SK-N-SH treated with all-trans-retinoic acid at 6 μM for 48 hours (cell line): ENCODE measurements around the gene KHK.

Source experiments
- ARNTL ChIP-seq: fragments of 450-650 bp; formaldehyde crosslinking; IDR thresholded peaks from 2 replicates; pipeline ENCODE4 v1.5.0; 2020; ENCODE audit warnings: low read depth, mild to moderate bottlenecking, moderate library complexity, borderline replicate concordance
- BACH2 ChIP-seq: fragments of 250-450 bp; sonication (Bioruptor Pico); IDR thresholded peaks from 2 replicates; pipeline ENCODE4 v1.9.0; 2021; ENCODE audit warnings: mild to moderate bottlenecking, borderline replicate concordance
- ESRRG ChIP-seq: fragments of 250-450 bp; sonication (Bioruptor Pico); IDR thresholded peaks from 2 replicates; pipeline ENCODE4 v1.6.1; 2021; ENCODE audit warnings: mild to moderate bottlenecking
- GLIS3 ChIP-seq: fragments of 250-450 bp; sonication (Bioruptor Pico); IDR thresholded peaks from 2 replicates; pipeline ENCODE4 v1.5.0; 2020; ENCODE audit warnings: mild to moderate bottlenecking, moderate library complexity
- SNAI2 ChIP-seq: fragments of 250-450 bp; sonication (Bioruptor Pico); IDR thresholded peaks from 2 replicates; pipeline ENCODE4 v1.5.0; 2020; ENCODE audit warnings: mild to moderate bottlenecking, moderate library complexity
- ZFP3 ChIP-seq: fragments of 250-450 bp; sonication (Bioruptor Pico); IDR thresholded peaks from 2 replicates; pipeline ENCODE4 v1.5.0; 2020; ENCODE audit warnings: mild to moderate bottlenecking, moderate library complexity
- ZFP30 ChIP-seq: fragments of 450-650 bp; formaldehyde crosslinking; IDR thresholded peaks from 2 replicates; pipeline ENCODE4 v1.5.0; 2022; ENCODE audit warnings: mild to moderate bottlenecking, moderate library complexity
- TF ChIP-seq, protein P1 (sequence below): fragments of 250-450 bp; sonication (Bioruptor Pico); IDR thresholded peaks from 2 replicates; pipeline ENCODE4 v1.5.1; 2020; ENCODE audit warnings: low read depth, mild to moderate bottlenecking, moderate library complexity
- TF ChIP-seq, protein P2 (sequence below): fragments of 250-450 bp; sonication (Bioruptor Pico); IDR thresholded peaks from 2 replicates; pipeline ENCODE4 v1.5.1; 2021; ENCODE audit warnings: mild to moderate bottlenecking, moderate library complexity

DNA sequence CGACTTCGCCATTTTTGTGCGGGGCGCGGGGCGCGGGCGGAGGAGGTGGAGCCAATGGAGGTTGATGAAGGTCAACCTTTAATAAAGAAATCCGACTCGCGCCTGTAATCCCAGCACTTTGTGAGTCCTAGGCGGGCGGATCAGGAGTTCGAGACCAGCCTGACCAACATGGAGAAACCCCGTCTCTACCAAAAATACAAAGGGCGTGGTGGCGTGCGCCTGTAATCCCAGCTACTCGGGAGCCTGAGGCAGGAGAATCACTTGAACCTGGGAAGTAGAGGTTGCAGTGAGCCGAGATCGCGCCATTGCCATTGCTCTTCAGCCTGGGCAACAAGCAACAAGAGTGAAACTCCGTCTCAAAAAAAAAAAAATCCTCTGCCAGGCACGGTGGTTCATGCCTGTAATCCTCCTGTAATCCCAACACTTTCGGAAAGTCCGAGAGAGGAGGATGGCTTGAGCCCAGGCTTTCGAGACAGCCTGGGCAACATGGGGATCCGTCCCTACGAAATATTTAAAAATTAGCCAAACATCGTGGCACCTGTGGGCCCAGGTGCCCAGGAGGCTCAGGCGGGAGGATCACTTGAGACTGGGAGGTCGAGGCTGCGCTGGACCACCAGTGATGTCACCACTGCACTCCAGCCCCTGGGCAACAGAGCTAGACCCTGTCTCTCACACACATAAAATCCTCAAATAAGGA is 48.4 kb downstream of the KHK start:
- TF ChIP-seq, protein P1, sequence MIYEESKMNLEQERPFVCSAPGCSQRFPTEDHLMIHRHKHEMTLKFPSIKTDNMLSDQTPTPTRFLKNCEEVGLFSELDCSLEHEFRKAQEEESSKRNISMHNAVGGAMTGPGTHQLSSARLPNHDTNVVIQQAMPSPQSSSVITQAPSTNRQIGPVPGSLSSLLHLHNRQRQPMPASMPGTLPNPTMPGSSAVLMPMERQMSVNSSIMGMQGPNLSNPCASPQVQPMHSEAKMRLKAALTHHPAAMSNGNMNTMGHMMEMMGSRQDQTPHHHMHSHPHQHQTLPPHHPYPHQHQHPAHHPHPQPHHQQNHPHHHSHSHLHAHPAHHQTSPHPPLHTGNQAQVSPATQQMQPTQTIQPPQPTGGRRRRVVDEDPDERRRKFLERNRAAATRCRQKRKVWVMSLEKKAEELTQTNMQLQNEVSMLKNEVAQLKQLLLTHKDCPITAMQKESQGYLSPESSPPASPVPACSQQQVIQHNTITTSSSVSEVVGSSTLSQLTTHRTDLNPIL (CRISPR knock-in tag): no peak
- TF ChIP-seq BACH2 (CRISPR knock-in tag): no peak
- no peak for TF ChIP-seq ZFP30 (CRISPR knock-in tag)
- TF ChIP-seq ESRRG: no peak
- TF ChIP-seq, protein P2, sequence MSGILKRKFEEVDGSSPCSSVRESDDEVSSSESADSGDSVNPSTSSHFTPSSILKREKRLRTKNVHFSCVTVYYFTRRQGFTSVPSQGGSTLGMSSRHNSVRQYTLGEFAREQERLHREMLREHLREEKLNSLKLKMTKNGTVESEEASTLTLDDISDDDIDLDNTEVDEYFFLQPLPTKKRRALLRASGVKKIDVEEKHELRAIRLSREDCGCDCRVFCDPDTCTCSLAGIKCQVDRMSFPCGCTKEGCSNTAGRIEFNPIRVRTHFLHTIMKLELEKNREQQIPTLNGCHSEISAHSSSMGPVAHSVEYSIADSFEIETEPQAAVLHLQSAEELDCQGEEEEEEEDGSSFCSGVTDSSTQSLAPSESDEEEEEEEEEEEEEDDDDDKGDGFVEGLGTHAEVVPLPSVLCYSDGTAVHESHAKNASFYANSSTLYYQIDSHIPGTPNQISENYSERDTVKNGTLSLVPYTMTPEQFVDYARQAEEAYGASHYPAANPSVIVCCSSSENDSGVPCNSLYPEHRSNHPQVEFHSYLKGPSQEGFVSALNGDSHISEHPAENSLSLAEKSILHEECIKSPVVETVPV (CRISPR knock-in tag): no peak
- TF ChIP-seq SNAI2 (CRISPR knock-in tag): no peak
- no peak for TF ChIP-seq ARNTL (CRISPR knock-in tag)
- TF ChIP-seq GLIS3 (CRISPR knock-in tag): no peak
- TF ChIP-seq ZFP3 (CRISPR knock-in tag): no peak
